Measurements from ENCODE around the gene PLCD1.
"Not testable (repeated sequence)": the region's sequence is repeated elsewhere in the genome, so short reads cannot be mapped to it uniquely, and the experiment has no call there.

The PLCD1 gene

GRCh38 chr3:38029400-38030125 is at the start of gene PLCD1:
Gene PLCD1 (minus strand): TSS chr3:38029642. CDS start chr3:38029539, 103 bp downstream.
- no peak within 1 kb of the TSS for H3K9ac ChIP-seq (ENCODE audit: low read length)
- no peaks in the 10 kb centered on the region for H3K36me3 ChIP-seq (ENCODE audit: control insufficient read depth, low read depth, low read length)
- H3K27me3 ChIP-seq (ENCODE audit: control insufficient read depth, insufficient read depth, low read length), result peaks cover 63% of the 10 kb centered on the region
- peak within 1 kb of the TSS; percentile 61 for H3K4me3 ChIP-seq (ENCODE audit: low read length)
- no peaks in the 10 kb centered on the region for H3K9me3 ChIP-seq (ENCODE audit: control insufficient read depth, low read depth, low read length)
- peaks cover 6% of the 10 kb centered on the region for H3K4me1 ChIP-seq (ENCODE audit: control insufficient read depth, low read depth, low read length)
- no peak within 1 kb of the TSS for H3K27ac ChIP-seq (ENCODE audit: low read length)

DNA sequence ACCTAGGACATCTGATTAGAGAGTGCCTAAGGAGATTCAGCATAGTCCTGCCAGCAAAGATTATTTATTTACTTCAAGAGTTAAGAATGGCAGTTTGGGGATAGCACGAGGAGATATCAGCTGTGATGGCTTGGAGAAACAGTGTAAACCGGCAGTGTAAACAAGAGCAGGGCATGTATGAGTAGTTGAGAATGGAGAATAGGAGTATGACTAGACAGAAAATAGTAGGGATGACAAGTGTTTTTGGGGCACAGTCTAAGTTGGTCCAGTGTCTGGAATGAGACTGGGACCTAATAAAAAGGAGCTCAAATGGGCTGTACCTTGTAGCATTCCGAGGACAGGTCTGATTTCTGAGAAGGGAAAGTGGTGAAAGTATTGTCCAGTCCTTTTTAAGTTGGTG is 47.6 kb upstream of the PLCD1 start:
- not testable (repeated sequence) for H3K27ac ChIP-seq (ENCODE audit: low read length); H3K4me3 ChIP-seq (ENCODE audit: low read length); H3K9ac ChIP-seq (ENCODE audit: low read length); H3K9me3 ChIP-seq (ENCODE audit: control insufficient read depth, low read depth, low read length); H3K36me3 ChIP-seq (ENCODE audit: control insufficient read depth, low read depth, low read length); H3K27me3 ChIP-seq (ENCODE audit: control insufficient read depth, insufficient read depth, low read length); H3K4me1 ChIP-seq (ENCODE audit: control insufficient read depth, low read depth, low read length)

DNA sequence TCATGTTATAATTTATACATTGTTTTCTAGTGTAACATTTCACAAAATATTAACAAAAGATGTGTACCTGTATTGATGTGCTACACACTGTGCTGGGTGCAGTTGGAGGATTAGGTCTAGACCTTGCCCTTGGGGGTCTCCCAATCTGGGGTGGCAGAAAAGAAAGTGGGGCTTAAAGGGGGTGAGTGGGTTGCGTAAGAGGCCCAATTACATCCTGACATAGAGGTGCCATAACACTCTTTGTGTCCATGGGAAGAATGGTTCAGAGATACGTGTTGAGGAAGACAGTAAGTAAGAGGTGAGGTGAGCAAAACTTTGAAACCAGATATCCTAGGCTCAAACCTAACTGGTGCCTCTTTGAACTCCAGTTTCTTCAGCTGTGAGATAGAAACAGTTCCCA is 40.6 kb upstream of the PLCD1 start:
- Histone ChIP-seq H3K4me3 (ENCODE audit: low read length) (no peak overlapping the region), H3K9ac (ENCODE audit: low read length) (no peak overlapping the region), H3K36me3 (ENCODE audit: control insufficient read depth, low read depth, low read length) (no peaks in the 10 kb centered on the region), H3K9me3 (ENCODE audit: control insufficient read depth, low read depth, low read length) (no peaks in the 10 kb centered on the region), H3K27ac (ENCODE audit: low read length) (no peak overlapping the region), H3K4me1 (ENCODE audit: control insufficient read depth, low read depth, low read length) (peaks cover 18% of the 10 kb centered on the region), H3K27me3 (ENCODE audit: control insufficient read depth, insufficient read depth, low read length) (no peaks in the 10 kb centered on the region)

GRCh38 chr3:38067508-38068233 is 38.2 kb upstream of the PLCD1 start:
- Histone ChIP-seq H3K27ac (ENCODE audit: low read length) (no peak overlapping the region), H3K9me3 (ENCODE audit: control insufficient read depth, low read depth, low read length) (no peaks in the 10 kb centered on the region), H3K4me3 (ENCODE audit: low read length) (no peak overlapping the region), H3K4me1 (ENCODE audit: control insufficient read depth, low read depth, low read length) (peaks cover 18% of the 10 kb centered on the region), H3K9ac (ENCODE audit: low read length) (no peak overlapping the region), H3K36me3 (ENCODE audit: control insufficient read depth, low read depth, low read length) (no peaks in the 10 kb centered on the region), H3K27me3 (ENCODE audit: control insufficient read depth, insufficient read depth, low read length) (no peaks in the 10 kb centered on the region)

DNA sequence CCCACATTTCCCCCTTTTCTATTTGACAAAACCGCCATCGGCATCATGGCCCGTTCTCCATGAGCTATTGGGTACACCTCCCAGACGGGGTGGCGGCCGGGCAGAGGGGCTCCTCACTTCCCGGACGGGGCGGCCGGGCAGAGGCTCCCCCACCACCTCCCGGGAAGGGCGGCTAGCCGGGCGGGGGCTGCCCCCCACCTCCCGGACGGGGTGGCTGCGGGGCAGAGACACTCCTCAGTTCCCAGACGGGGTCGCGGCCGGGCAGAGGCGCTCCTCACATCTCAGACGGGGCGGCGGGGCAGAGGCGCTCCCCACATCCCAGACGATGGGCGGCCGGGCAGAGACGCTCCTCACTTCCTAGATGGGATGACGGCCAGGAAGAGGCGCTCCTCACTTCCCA is 35.0 kb upstream of the PLCD1 start:
- H3K9ac ChIP-seq (ENCODE audit: low read length); H3K4me3 ChIP-seq (ENCODE audit: low read length); H3K4me1 ChIP-seq (ENCODE audit: control insufficient read depth, low read depth, low read length); H3K36me3 ChIP-seq (ENCODE audit: control insufficient read depth, low read depth, low read length); H3K9me3 ChIP-seq (ENCODE audit: control insufficient read depth, low read depth, low read length); H3K27me3 ChIP-seq (ENCODE audit: control insufficient read depth, insufficient read depth, low read length); H3K27ac ChIP-seq (ENCODE audit: low read length): not testable (repeated sequence)

DNA sequence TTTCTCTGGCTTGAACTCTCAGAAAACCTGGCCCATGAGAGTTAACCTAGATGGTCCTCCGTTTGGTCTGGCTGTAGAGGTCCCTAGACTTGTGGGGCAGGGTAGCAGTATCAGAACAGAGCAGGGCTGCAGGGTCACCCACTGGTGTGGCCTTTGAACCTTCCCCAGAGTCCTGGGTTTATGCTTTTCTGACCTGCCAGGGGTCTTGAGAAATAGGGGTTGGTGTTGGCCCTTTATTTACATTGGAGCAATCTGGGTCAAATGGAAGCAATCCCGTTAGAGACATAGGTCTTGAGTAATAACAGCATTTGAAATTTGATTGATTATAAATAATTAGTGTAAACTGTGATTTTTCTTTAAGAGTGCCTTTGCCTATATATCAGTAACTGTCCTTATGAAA is 33.4 kb upstream of the PLCD1 start:
- H3K27me3 ChIP-seq (ENCODE audit: control insufficient read depth, insufficient read depth, low read length), result no peaks in the 10 kb centered on the region
- no peak overlapping the region for H3K9ac ChIP-seq (ENCODE audit: low read length)
- H3K4me1 ChIP-seq (ENCODE audit: control insufficient read depth, low read depth, low read length), result no peaks in the 10 kb centered on the region
- H3K4me3 ChIP-seq (ENCODE audit: low read length), result no peak overlapping the region
- no peaks in the 10 kb centered on the region for H3K36me3 ChIP-seq (ENCODE audit: control insufficient read depth, low read depth, low read length)
- H3K9me3 ChIP-seq (ENCODE audit: control insufficient read depth, low read depth, low read length), result no peaks in the 10 kb centered on the region
- H3K27ac ChIP-seq (ENCODE audit: low read length), result no peak overlapping the region

DNA sequence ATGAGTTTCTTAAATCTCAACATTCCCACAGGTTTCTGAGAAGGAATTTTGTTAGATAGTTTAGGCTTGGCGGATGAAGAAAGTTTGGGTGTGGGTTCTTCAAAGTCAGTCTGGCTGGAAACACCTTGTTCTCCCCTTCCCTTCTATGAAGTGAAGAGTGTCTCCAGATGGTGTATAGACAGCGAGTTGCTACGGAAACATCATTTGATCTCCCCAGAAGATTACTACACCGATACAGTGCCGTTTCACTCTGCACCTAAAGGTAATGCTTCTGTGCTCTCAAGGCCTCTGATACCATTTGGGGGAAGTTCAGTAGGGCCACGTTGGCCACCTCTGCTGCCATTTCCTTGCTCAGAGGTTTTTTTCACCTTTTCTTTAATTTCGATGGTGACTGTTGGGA is 30.1 kb upstream of the PLCD1 start:
- Histone ChIP-seq H3K4me3 (ENCODE audit: low read length) (no peak overlapping the region), H3K9ac (ENCODE audit: low read length) (no peak overlapping the region), H3K4me1 (ENCODE audit: control insufficient read depth, low read depth, low read length) (no peaks in the 10 kb centered on the region), H3K36me3 (ENCODE audit: control insufficient read depth, low read depth, low read length) (no peaks in the 10 kb centered on the region), H3K9me3 (ENCODE audit: control insufficient read depth, low read depth, low read length) (no peaks in the 10 kb centered on the region), H3K27me3 (ENCODE audit: control insufficient read depth, insufficient read depth, low read length) (peaks cover 7% of the 10 kb centered on the region), H3K27ac (ENCODE audit: low read length) (no peak overlapping the region)

GRCh38 chr3:38059148-38059547 is 29.7 kb upstream of the PLCD1 start:
- peaks cover 9% of the 10 kb centered on the region for H3K27me3 ChIP-seq (ENCODE audit: control insufficient read depth, insufficient read depth, low read length)
- no peak overlapping the region for H3K4me3 ChIP-seq (ENCODE audit: low read length)
- no peaks in the 10 kb centered on the region for H3K36me3 ChIP-seq (ENCODE audit: control insufficient read depth, low read depth, low read length)
- no peaks in the 10 kb centered on the region for H3K9me3 ChIP-seq (ENCODE audit: control insufficient read depth, low read depth, low read length)
- H3K4me1 ChIP-seq (ENCODE audit: control insufficient read depth, low read depth, low read length), result no peaks in the 10 kb centered on the region
- no peak overlapping the region for H3K9ac ChIP-seq (ENCODE audit: low read length)
- H3K27ac ChIP-seq (ENCODE audit: low read length), result no peak overlapping the region

- H3K4me3 ChIP-seq (ENCODE audit: low read length), result no peak overlapping the region
- no peaks in the 10 kb centered on the region for H3K4me1 ChIP-seq (ENCODE audit: control insufficient read depth, low read depth, low read length)
- H3K9ac ChIP-seq (ENCODE audit: low read length), result no peak overlapping the region
- H3K9me3 ChIP-seq (ENCODE audit: control insufficient read depth, low read depth, low read length), result no peaks in the 10 kb centered on the region
- H3K27me3 ChIP-seq (ENCODE audit: control insufficient read depth, insufficient read depth, low read length), result peaks cover 9% of the 10 kb centered on the region
- no peaks in the 10 kb centered on the region for H3K36me3 ChIP-seq (ENCODE audit: control insufficient read depth, low read depth, low read length)
- H3K27ac ChIP-seq (ENCODE audit: low read length), result no peak overlapping the region
These were observed 25.1 kb upstream of the PLCD1 start for GRCh38 chr3:38054499-38055001.

DNA sequence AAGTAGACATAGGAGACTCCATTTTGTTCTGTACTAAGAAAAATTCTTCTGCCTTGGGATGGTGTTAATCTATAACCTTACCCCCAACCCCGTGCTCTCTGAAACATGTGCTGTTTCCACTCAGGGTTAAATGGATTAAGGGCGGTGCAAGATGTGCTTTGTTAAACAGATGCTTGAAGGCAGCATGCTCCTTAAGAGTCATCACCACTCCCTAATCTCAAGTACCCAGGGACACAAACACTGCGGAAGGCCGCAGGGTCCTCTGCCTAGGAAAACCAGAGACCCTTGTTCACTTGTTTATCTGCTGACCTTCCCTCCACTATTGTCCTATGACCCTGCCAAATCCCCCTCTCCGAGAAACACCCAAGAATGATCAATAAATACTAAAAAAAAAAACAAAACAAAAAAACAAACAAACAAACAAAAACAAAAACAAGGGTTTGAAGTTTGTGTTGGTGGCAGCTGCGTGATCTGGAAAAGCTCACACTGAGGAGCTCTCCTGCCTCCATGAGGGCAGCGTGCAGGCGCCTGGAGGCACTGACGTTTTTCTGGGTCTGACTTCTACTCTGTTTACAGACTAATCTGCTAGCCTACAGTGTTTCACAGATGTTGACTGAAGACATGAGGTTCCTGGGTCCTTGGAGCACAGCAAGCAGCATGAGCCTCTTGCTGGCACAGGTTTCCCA is 24.5 kb upstream of the PLCD1 start:
- H3K9me3 ChIP-seq (ENCODE audit: control insufficient read depth, low read depth, low read length); H3K36me3 ChIP-seq (ENCODE audit: control insufficient read depth, low read depth, low read length); H3K4me3 ChIP-seq (ENCODE audit: low read length); H3K4me1 ChIP-seq (ENCODE audit: control insufficient read depth, low read depth, low read length); H3K27ac ChIP-seq (ENCODE audit: low read length); H3K27me3 ChIP-seq (ENCODE audit: control insufficient read depth, insufficient read depth, low read length); H3K9ac ChIP-seq (ENCODE audit: low read length): not testable (repeated sequence)

DNA sequence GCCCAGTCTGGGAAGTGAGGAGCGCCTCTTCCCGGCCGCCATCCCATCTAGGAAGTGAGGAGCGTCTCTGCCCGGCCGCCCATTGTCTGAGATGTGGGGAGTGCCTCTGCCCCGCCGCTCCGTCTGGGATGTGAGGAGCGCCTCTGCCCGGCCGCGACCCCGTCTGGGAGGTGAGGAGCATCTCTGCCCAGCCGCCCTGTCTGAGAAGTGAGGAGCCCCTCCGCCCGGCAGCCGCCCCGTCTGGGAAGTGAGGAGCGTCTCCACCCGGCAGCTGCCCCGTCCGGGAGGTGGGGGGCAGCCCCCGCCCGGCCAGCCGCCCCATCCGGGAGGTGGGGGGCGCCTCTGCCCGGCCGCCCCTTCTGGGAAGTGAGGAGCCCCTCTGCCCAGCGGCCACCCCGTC is 23.8 kb upstream of the PLCD1 start:
- H3K27me3 ChIP-seq (ENCODE audit: control insufficient read depth, insufficient read depth, low read length), result peaks cover 12% of the 10 kb centered on the region
- H3K4me1 ChIP-seq (ENCODE audit: control insufficient read depth, low read depth, low read length); H3K4me3 ChIP-seq (ENCODE audit: low read length); H3K9me3 ChIP-seq (ENCODE audit: control insufficient read depth, low read depth, low read length); H3K27ac ChIP-seq (ENCODE audit: low read length); H3K36me3 ChIP-seq (ENCODE audit: control insufficient read depth, low read depth, low read length); H3K9ac ChIP-seq (ENCODE audit: low read length): not testable (repeated sequence)
